ENCODE data around the gene UIMC1. TPM values are rescaled to one million over a fixed set of nuclear protein-coding genes. Genes with fewer than 3 reads are reported as not detected.

UIMC1 gene
- polyA plus RNA-seq, 4 donors = 17.8 to 25.2 (median 21.8) TPM

Other genes with a start within 250 kb of the UIMC1 start
- under 1 TPM in 2 of 4 donors, not detected in 2; 0.15 to 0.63 TPM for gene UNC5A, start 196.2 kb downstream of the UIMC1 start, polyA plus RNA-seq
- gene HK3, start 107.4 kb downstream of the UIMC1 start, polyA plus RNA-seq = 1 to 10 TPM in 3 of 4 donors, under 1 TPM in 1; 0.30 to 7.5 (median 1.5) TPM
- gene ZNF346, start 15.9 kb upstream of the UIMC1 start, polyA plus RNA-seq = 10 to 100 TPM in 1 of 4 donors, 1 to 10 TPM in 3; 4.2 to 15.7 (median 5.4) TPM
- 100 to 1,000 TPM in 1 of 4 donors, 10 to 100 TPM in 1, 1 to 10 TPM in 2; 7.6 to 118 (median 39.7) TPM for gene FGFR4, start 80.1 kb upstream of the UIMC1 start, polyA plus RNA-seq
- gene NSD1, start 127.0 kb upstream of the UIMC1 start, polyA plus RNA-seq = 10 to 100 TPM in 2 of 4 donors, 1 to 10 TPM in 2; 4.3 to 27.2 (median 11.5) TPM

Measured in small intestine (tissue), 4 donors.